Lower leg skin (tissue), 4 donors: Measurements from ENCODE around the gene GPR68. TPM values are rescaled to one million over a fixed set of nuclear protein-coding genes. Genes with fewer than 3 reads are reported as not detected.

Experiments used
- DNase-seq, 2 donors: peaks; one replicate each; pipeline ENCODE4 v3.0.0-alpha.2; 2019; ENCODE audit warnings: low spot score in 2 of 2
- H3K4me3 ChIP-seq: fragments of 200-600 bp; sonication (generic); 2 replicates; pipeline ENCODE4 v1.5.1; 2017; ENCODE audit warnings: mild to moderate bottlenecking, low read depth; ENCODE audit not compliant: poor library complexity, severe bottlenecking
- CTCF ChIP-seq, 3 donors: fragments of 450-650 bp; IDR thresholded peaks; one replicate each; pipeline ENCODE4 v1.5.1; 2016; ENCODE audit warnings: antibody characterized with exemption in 3 of 3, mild to moderate bottlenecking in 3 of 3, moderate library complexity in 2 of 3
- POLR2A ChIP-seq, 2 donors: fragments of 450-650 bp; IDR thresholded peaks; one replicate each; pipeline ENCODE4 v1.6.1; 2016 to 2017; ENCODE audit warnings: antibody characterized with exemption in 2 of 2, mild to moderate bottlenecking in 1 of 2, moderate library complexity in 1 of 2
- WGBS, 2 donors: methylation state at CpG; one replicate each; pipeline ENCODE4 v1.1.5; 2018; 5-methylcytosine and 5-hydroxymethylcytosine counted together
- intact Hi-C: fragments of 100-400 bp; cut with DNase I; formaldehyde crosslinking; loops from one replicate; pipeline ENCODE4 v1.15.0; 2023; ENCODE audit warnings: low total_unique reads
- total RNA-seq, 4 donors: library from RNA; depleted of rRNA; stranded (reverse); fragments of >200 nt; gene quantifications; one replicate each; pipeline ENCODE4 v1.1.0, GENCODE V29; 2016

Gene GPR68
- 1 to 10 TPM; 1.3 to 4.1 (median 3.2) TPM for total RNA-seq

- intact Hi-C loops, result no loop called here
- 12 to 14% methylated on average over 10 to 12 of the region's 12 CpGs for WGBS, 2 donors
- DNase-seq, result peak; percentile 55 to 93
- no peak for TF ChIP-seq CTCF (IDR thresholded peaks at IDR 0.05)
- no peak within 1 kb of the TSS for H3K4me3 ChIP-seq
These were observed at the start of gene GPR68 for GRCh38 chr14:91244501-91244901. GPR68 (minus strand) TSS chr14:91244704; CDS start chr14:91235050, 9,654 bp downstream.

GRCh38 chr14:91294153-91294552 lies 49.6 kb upstream of the GPR68 start:
- no peak overlapping the region for H3K4me3 ChIP-seq
- intact Hi-C loops, result no loop called here
- 54 to 56% methylated on average over 7 of the region's 7 CpGs for WGBS, 2 donors
- no peak for DNase-seq
- TF ChIP-seq POLR2A (IDR thresholded peaks at IDR 0.05) (no peak), CTCF (IDR thresholded peaks at IDR 0.05) (no peak)

- WGBS, 2 donors, result 31 to 35% methylated on average over 12 of the region's 12 CpGs
- intact Hi-C loops, result no loop called here
These were observed 48.8 kb upstream of the GPR68 start for GRCh38 chr14:91293281-91293680.

GRCh38 chr14:91292491-91292890 lies 48.0 kb upstream of the GPR68 start:
- TF ChIP-seq CTCF (IDR thresholded peaks at IDR 0.05) (no peak), POLR2A (IDR thresholded peaks at IDR 0.05) (no peak)
- no peak for DNase-seq
- H3K4me3 ChIP-seq, result no peak overlapping the region
- 84 to 87% methylated on average over 15 of the region's 15 CpGs for WGBS, 2 donors
- intact Hi-C loops, result no loop called here

More at GRCh38 chr14:91293281-91293680, 48.8 kb upstream of the GPR68 start:
- H3K4me3 ChIP-seq, result no peak overlapping the region
- TF ChIP-seq CTCF (IDR thresholded peaks at IDR 0.05), result no peak
- DNase-seq, result no peak

- no peak overlapping the region for H3K4me3 ChIP-seq
- 90 to 92% methylated on average over 19 to 21 of the region's 21 CpGs for WGBS, 2 donors
- DNase-seq, result no peak
- intact Hi-C loops, result no loop called here
- TF ChIP-seq CTCF (IDR thresholded peaks at IDR 0.05) (no peak), POLR2A (IDR thresholded peaks at IDR 0.05) (no peak)
These were observed 47.4 kb upstream of the GPR68 start for GRCh38 chr14:91291786-91292405.

- H3K4me3 ChIP-seq, result no peak overlapping the region
- WGBS, 2 donors, result 88 to 90% methylated on average over 10 of the region's 10 CpGs
- DNase-seq, result no peak
- TF ChIP-seq POLR2A (IDR thresholded peaks at IDR 0.05) (no peak), CTCF (IDR thresholded peaks at IDR 0.05) (no peak)
- intact Hi-C loops, result no loop called here
These were observed 46.5 kb upstream of the GPR68 start for GRCh38 chr14:91290986-91291385.
